Measurements from ENCODE around the gene ADCY7. TPM values are rescaled to one million over a fixed set of nuclear protein-coding genes. Genes with fewer than 3 reads are reported as not detected.
A peak's percentile ranks its signal among the peaks of the same experiment; 100 is the strongest.

ADCY7 gene
- total RNA-seq, 3 donors from 2014 or later (not counting 1 experiment from before 2014, with no cell fraction given) = 479 to 591 (median 512) TPM

GRCh38 chr16:50247123-50247905 lies 19.0 kb upstream of the ADCY7 start:
- H3K27me3 ChIP-seq (ENCODE audit: control insufficient read depth, insufficient read depth, low read length) = no peaks in the 10 kb centered on the region
- H3K9me3 ChIP-seq (ENCODE audit: control insufficient read depth, insufficient read depth, low read length) = no peaks in the 10 kb centered on the region
- intact Hi-C loops (cut with micrococcal nuclease) = loop anchor here (5.0 kb wide), 1 partner anchor 35 kb away; no protein-coding TSS in a partner anchor
- Mint-ChIP-seq H3K27me3 (ENCODE audit: low read depth in 2 of 2) (no peaks in the 10 kb centered on the region), H3K9me3 (no peaks in the 10 kb centered on the region), H3K4me3 (peak overlapping the region; percentile 90), H3K4me1 (peaks cover 27 to 51% of the 10 kb centered on the region in 2 donors), H3K36me3 (no peaks in the 10 kb centered on the region), H3K27ac (peak overlapping the region; percentile 70 to 81)
- H3K4me3 ChIP-seq (ENCODE audit: low read length) = peak overlapping the region; percentile 79
- H3K27ac ChIP-seq (ENCODE audit: low read length) = no peak overlapping the region
- WGBS (ENCODE audit: insufficient coverage) = 94% methylated on average over 12 of the region's 12 CpGs
- DNase-seq (no peak), ATAC-seq (no peak)
- TF ChIP-seq CTCF (IDR thresholded peaks at IDR 0.05) = no peak
- H3K4me1 ChIP-seq (ENCODE audit: control insufficient read depth, insufficient read depth, low read length) = peaks cover 25% of the 10 kb centered on the region
- H3K36me3 ChIP-seq (ENCODE audit: control insufficient read depth, insufficient read depth, low read length) = no peaks in the 10 kb centered on the region

GRCh38 chr16:50247906-50248608 lies 18.3 kb upstream of the ADCY7 start:
- DNase-seq = no peak
- no peak for TF ChIP-seq CTCF (IDR thresholded peaks at IDR 0.05)
- ATAC-seq = no peak
- H3K27ac Mint-ChIP-seq = peak overlapping the region; percentile 58 to 70
- peak overlapping the region; percentile 77 for H3K4me3 Mint-ChIP-seq
- H3K36me3 Mint-ChIP-seq = no peaks in the 10 kb centered on the region
- intact Hi-C loops (cut with micrococcal nuclease) = loop anchor here (5.0 kb wide), 1 partner anchor 34 kb away; no protein-coding TSS in a partner anchor
- H3K27me3 Mint-ChIP-seq (ENCODE audit: low read depth in 2 of 2) = no peaks in the 10 kb centered on the region
- H3K4me3 ChIP-seq (ENCODE audit: low read length) = no peak overlapping the region
- H3K27me3 ChIP-seq (ENCODE audit: control insufficient read depth, insufficient read depth, low read length) = no peaks in the 10 kb centered on the region
- H3K4me1 Mint-ChIP-seq = peaks cover 32 to 56% of the 10 kb centered on the region in 2 donors
- peaks cover 25% of the 10 kb centered on the region for H3K4me1 ChIP-seq (ENCODE audit: control insufficient read depth, insufficient read depth, low read length)
- H3K27ac ChIP-seq (ENCODE audit: low read length) = no peak overlapping the region
- WGBS (ENCODE audit: insufficient coverage) = 89% methylated on average over 13 of the region's 13 CpGs
- H3K9me3 Mint-ChIP-seq = no peaks in the 10 kb centered on the region
- H3K9me3 ChIP-seq (ENCODE audit: control insufficient read depth, insufficient read depth, low read length) = no peaks in the 10 kb centered on the region
- H3K36me3 ChIP-seq (ENCODE audit: control insufficient read depth, insufficient read depth, low read length) = no peaks in the 10 kb centered on the region

- H3K27me3 ChIP-seq (ENCODE audit: control insufficient read depth, insufficient read depth, low read length) = no peaks in the 10 kb centered on the region
- ATAC-seq (no peak), DNase-seq (no peak)
- peaks cover 25% of the 10 kb centered on the region for H3K4me1 ChIP-seq (ENCODE audit: control insufficient read depth, insufficient read depth, low read length)
- intact Hi-C loops (cut with micrococcal nuclease) = loop anchor here (5.0 kb wide), 1 partner anchor 33 kb away; no protein-coding TSS in a partner anchor
- TF ChIP-seq CTCF (IDR thresholded peaks at IDR 0.05) = no peak
- no peak overlapping the region for H3K27ac Mint-ChIP-seq
- no peaks in the 10 kb centered on the region for H3K27me3 Mint-ChIP-seq (ENCODE audit: low read depth in 2 of 2)
- H3K9me3 ChIP-seq (ENCODE audit: control insufficient read depth, insufficient read depth, low read length) = no peaks in the 10 kb centered on the region
- H3K4me3 ChIP-seq (ENCODE audit: low read length) = no peak overlapping the region
- H3K27ac ChIP-seq (ENCODE audit: low read length) = no peak overlapping the region
- no peaks in the 10 kb centered on the region for H3K36me3 Mint-ChIP-seq
- H3K9me3 Mint-ChIP-seq = no peaks in the 10 kb centered on the region
- no peak overlapping the region for H3K4me3 Mint-ChIP-seq
- H3K36me3 ChIP-seq (ENCODE audit: control insufficient read depth, insufficient read depth, low read length) = no peaks in the 10 kb centered on the region
- 96% methylated on average over 8 of the region's 8 CpGs for WGBS (ENCODE audit: insufficient coverage)
- H3K4me1 Mint-ChIP-seq = peaks cover 37 to 64% of the 10 kb centered on the region in 2 donors
Observed at GRCh38 chr16:50248845-50249244, 17.5 kb upstream of the ADCY7 start.

All from natural killer cell (primary cell).